Neural crest cell (in vitro differentiated cells): Measurements from ENCODE around the gene SRRM4. TPM values are rescaled to one million over a fixed set of nuclear protein-coding genes. Genes with fewer than 3 reads are reported as not detected.

Experiments used
- DNase-seq: peaks from one replicate; pipeline ENCODE4 v3.0.0; 2021; ENCODE audit warnings: low read depth, mixed read lengths, low spot score
- H3K27ac Mint-ChIP-seq: one replicate; pipeline ENCODE4 v1.8.0; 2021; ENCODE audit warnings: mild to moderate bottlenecking, mixed read lengths; ENCODE audit not compliant: unreplicated experiment
- H3K27me3 Mint-ChIP-seq: 2 replicates; pipeline ENCODE4 v1.8.0; 2021; ENCODE audit warnings: low read depth, mild to moderate bottlenecking, mixed read lengths
- H3K36me3 Mint-ChIP-seq: 2 replicates; pipeline ENCODE4 v1.8.0; 2021; ENCODE audit warnings: low read depth, mild to moderate bottlenecking, mixed read lengths
- H3K4me1 Mint-ChIP-seq: 2 replicates; pipeline ENCODE4 v1.8.0; 2021; ENCODE audit warnings: mixed read lengths
- H3K4me3 Mint-ChIP-seq: one replicate; pipeline ENCODE4 v1.8.0; 2021; ENCODE audit warnings: mild to moderate bottlenecking, mixed read lengths
- H3K9me3 Mint-ChIP-seq: 2 replicates; pipeline ENCODE4 v1.8.0; 2021; ENCODE audit warnings: mixed read lengths
- CTCF ChIP-seq: fragments of 200-600 bp; sonication (generic); conservative IDR thresholded peaks from 2 replicates; pipeline ENCODE4 v1.5.0; 2021; ENCODE audit warnings: antibody characterized with exemption, mild to moderate bottlenecking
- total RNA-seq: library from RNA; stranded (reverse); gene quantifications from 2 replicates; pipeline ENCODE4 v1.2.1, GENCODE V29; 2021

SRRM4 gene
- total RNA-seq, 1 donor from 2014 or later, result 10.8 TPM

GRCh38 chr12:119088685-119089379 is 107.5 kb downstream of the SRRM4 start:
- TF ChIP-seq CTCF, result no peak
- Mint-ChIP-seq H3K27ac (no peak overlapping the region), H3K36me3 (no peaks in the 10 kb centered on the region), H3K4me1 (peaks cover 17% of the 10 kb centered on the region), H3K27me3 (peaks cover 24% of the 10 kb centered on the region), H3K9me3 (no peaks in the 10 kb centered on the region), H3K4me3 (no peak overlapping the region)
- DNase-seq, result no peak

GRCh38 chr12:119089380-119090013 is 108.2 kb downstream of the SRRM4 start:
- Mint-ChIP-seq H3K27ac (no peak overlapping the region), H3K4me3 (no peak overlapping the region), H3K4me1 (peaks cover 17% of the 10 kb centered on the region)

GRCh38 chr12:119090276-119090675 is 108.9 kb downstream of the SRRM4 start:
- Mint-ChIP-seq H3K27ac (no peak overlapping the region), H3K36me3 (no peaks in the 10 kb centered on the region), H3K4me3 (no peak overlapping the region), H3K9me3 (no peaks in the 10 kb centered on the region), H3K4me1 (peaks cover 17% of the 10 kb centered on the region), H3K27me3 (peaks cover 26% of the 10 kb centered on the region)
- no peak for DNase-seq
- TF ChIP-seq CTCF, result no peak

More at GRCh38 chr12:119089380-119090013, 108.2 kb downstream of the SRRM4 start:
- no peaks in the 10 kb centered on the region for H3K36me3 Mint-ChIP-seq
- DNase-seq, result no peak
- no peaks in the 10 kb centered on the region for H3K9me3 Mint-ChIP-seq
- peaks cover 25% of the 10 kb centered on the region for H3K27me3 Mint-ChIP-seq
- no peak for TF ChIP-seq CTCF

- Mint-ChIP-seq H3K27me3 (peaks cover 24% of the 10 kb centered on the region), H3K4me3 (no peak overlapping the region), H3K36me3 (no peaks in the 10 kb centered on the region), H3K27ac (no peak overlapping the region), H3K4me1 (peaks cover 17% of the 10 kb centered on the region), H3K9me3 (no peaks in the 10 kb centered on the region)
- DNase-seq, result no peak
- no peak for TF ChIP-seq CTCF
These were observed 109.5 kb downstream of the SRRM4 start for GRCh38 chr12:119090865-119091264.

- no peak overlapping the region for H3K27ac Mint-ChIP-seq
These were observed 115.3 kb downstream of the SRRM4 start for GRCh38 chr12:119096429-119097202.

More at GRCh38 chr12:119096429-119097202, 115.3 kb downstream of the SRRM4 start:
- TF ChIP-seq CTCF, result no peak
- Mint-ChIP-seq H3K36me3 (peaks cover 8% of the 10 kb centered on the region), H3K9me3 (peaks cover 4% of the 10 kb centered on the region), H3K4me3 (no peak overlapping the region), H3K4me1 (peaks cover 20% of the 10 kb centered on the region), H3K27me3 (peaks cover 11% of the 10 kb centered on the region)
- no peak for DNase-seq
